Heart left ventricle (tissue), 13 donors: Measurements from ENCODE around the gene CALCR.
"Not testable (repeated sequence)": the region's sequence is repeated elsewhere in the genome, so short reads cannot be mapped to it uniquely, and the experiment has no call there.

Source experiments
- POLR2A ChIP-seq, 2 donors: fragments of 450-650 bp; IDR thresholded peaks; one replicate each; pipeline ENCODE4 v1.6.1; 2017; ENCODE audit warnings: antibody characterized with exemption in 2 of 2, mild to moderate bottlenecking in 2 of 2, moderate library complexity in 2 of 2
- TF ChIP-seq, protein P1 (sequence below), 12 donors: fragments of 200-600 bp; sonication (generic) in 4 of 12; IDR thresholded peaks; one replicate each; pipeline versions ENCODE4 v1.5.0 to v1.8.0; 2018 to 2022; ENCODE audit warnings: antibody characterized with exemption in 12 of 12, mild to moderate bottlenecking in 5 of 12
- donor health status: ischemic (EF 13 %, LVEDD 7.1; RV severe dilation, severe dysfunction).
- donor health status: DM: no; HTN: yes; CAD: no.
- donor health status: DM: no; HTN: no; CAD: no.
- donor health status: ischemic (EF 25% LVEDD 6.9; RV normal size, moderate dysfunction).
- donor health status: ischemic (EF 25% LVEDD 5.7; RV mildly dilated, moderate dysfunction).
- donor health status: ischemic (EF 35%, LVEDD 5.7; RV mildly dilated, moderate dysfunction).
- donor health status: nonischemic (EF 11% LVEDD 7.7; RV severe dilation, severe dysfunction).
- donor health status: DM: yes; HTN: yes; CAD: no.
- donor health status: PGD.
- donor health status: ischemic (EF 29% LVEDD 5.4; RV normal size, mild dysfunction).
- donor health status: nonischemic (EF 23%, LVEDD 6.1; RV moderate dilation, normal function).

DNA sequence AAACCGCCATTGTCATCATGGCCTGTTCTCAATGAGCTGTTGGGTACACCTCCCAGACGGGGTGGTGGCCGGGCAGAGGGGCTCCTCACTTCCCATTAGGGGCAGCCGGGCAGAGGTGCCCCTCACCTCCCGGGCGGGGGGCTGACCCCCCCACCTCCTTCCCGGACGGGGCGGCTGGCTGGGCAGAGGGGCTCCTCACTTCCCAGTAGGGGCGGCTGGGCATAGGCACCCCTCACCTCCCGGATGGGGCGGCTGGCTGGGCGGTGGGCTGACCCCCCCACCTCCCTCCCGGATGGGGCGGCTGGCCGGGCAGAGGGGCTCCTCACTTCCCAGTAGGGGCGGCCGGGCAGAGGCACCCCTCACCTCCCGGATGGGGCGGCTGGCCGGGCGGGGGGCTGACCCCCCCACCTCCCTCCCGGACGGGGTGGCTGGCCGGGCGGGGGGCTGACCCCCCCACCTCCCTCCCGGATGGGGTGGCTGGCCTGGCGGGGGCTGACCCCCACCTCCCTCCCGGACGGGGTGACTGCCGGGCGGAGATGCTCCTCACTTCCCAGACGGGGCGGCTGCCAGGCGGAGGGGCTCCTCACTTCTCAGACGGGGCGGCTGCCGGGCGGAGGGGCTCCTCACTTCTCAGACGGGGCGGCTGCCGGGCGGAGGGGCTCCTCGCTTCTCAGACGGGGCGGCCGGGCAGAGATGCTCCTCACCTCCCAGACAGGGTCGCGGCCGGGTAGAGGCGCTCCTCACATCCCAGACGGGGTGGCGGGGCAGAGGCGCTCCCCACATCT is 11.4 kb upstream of the CALCR start:
- not testable (repeated sequence) for TF ChIP-seq POLR2A (IDR thresholded peaks at IDR 0.05)
- TF ChIP-seq, protein P1, sequence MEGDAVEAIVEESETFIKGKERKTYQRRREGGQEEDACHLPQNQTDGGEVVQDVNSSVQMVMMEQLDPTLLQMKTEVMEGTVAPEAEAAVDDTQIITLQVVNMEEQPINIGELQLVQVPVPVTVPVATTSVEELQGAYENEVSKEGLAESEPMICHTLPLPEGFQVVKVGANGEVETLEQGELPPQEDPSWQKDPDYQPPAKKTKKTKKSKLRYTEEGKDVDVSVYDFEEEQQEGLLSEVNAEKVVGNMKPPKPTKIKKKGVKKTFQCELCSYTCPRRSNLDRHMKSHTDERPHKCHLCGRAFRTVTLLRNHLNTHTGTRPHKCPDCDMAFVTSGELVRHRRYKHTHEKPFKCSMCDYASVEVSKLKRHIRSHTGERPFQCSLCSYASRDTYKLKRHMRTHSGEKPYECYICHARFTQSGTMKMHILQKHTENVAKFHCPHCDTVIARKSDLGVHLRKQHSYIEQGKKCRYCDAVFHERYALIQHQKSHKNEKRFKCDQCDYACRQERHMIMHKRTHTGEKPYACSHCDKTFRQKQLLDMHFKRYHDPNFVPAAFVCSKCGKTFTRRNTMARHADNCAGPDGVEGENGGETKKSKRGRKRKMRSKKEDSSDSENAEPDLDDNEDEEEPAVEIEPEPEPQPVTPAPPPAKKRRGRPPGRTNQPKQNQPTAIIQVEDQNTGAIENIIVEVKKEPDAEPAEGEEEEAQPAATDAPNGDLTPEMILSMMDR (IDR thresholded peaks at IDR 0.05) = not testable (repeated sequence)
